Activated naive CD4-positive, alpha-beta T cell treated with anti-CD3 and anti-CD28 coated beads, Interleukin-2, amount 10 ng/mL, durations not matched to agents 7 days and 5 days (primary cell): ENCODE measurements around the gene KRTAP4-11.
"Not testable (repeated sequence)": the region's sequence is repeated elsewhere in the genome, so short reads cannot be mapped to it uniquely, and the experiment has no call there.

Experiments used
- CTCF ChIA-PET: fragments of 350-600 bp; sonication (Branson Sonifier 250); formaldehyde crosslinking; loops from one replicate; lab custom pipeline; 2021; ENCODE audit warnings: antibody characterized with exemption; lab: Charles Lee
- DNase-seq: peaks from one replicate; pipeline ENCODE4 v3.0.0-alpha.2; 2020
- H3K27ac Mint-ChIP-seq: one replicate; pipeline ENCODE4 v1.8.0; 2021; ENCODE audit warnings: mild to moderate bottlenecking, moderate library complexity, mixed read lengths
- H3K27me3 Mint-ChIP-seq: one replicate; pipeline ENCODE4 v1.8.0; 2021; ENCODE audit warnings: mild to moderate bottlenecking, mixed read lengths
- H3K36me3 Mint-ChIP-seq: one replicate; pipeline ENCODE4 v1.8.0; 2021; ENCODE audit warnings: mixed read lengths
- H3K4me1 Mint-ChIP-seq: one replicate; pipeline ENCODE4 v1.8.0; 2021; ENCODE audit warnings: mixed read lengths
- H3K4me3 Mint-ChIP-seq: one replicate; pipeline ENCODE4 v1.8.0; 2021; ENCODE audit warnings: mild to moderate bottlenecking, moderate library complexity, mixed read lengths
- H3K9me3 Mint-ChIP-seq: one replicate; pipeline ENCODE4 v1.8.0; 2021; ENCODE audit warnings: mixed read lengths

Gene KRTAP4-11

GRCh38 chr17:41117846-41118386 is at the start of gene KRTAP4-11:
TSS of gene KRTAP4-11 (minus strand) at chr17:41118373. CDS start at chr17:41118315, 58 bp downstream.
- H3K36me3 Mint-ChIP-seq, H3K4me3 Mint-ChIP-seq, H3K27ac Mint-ChIP-seq, H3K9me3 Mint-ChIP-seq, CTCF ChIA-PET, DNase-seq: not testable (repeated sequence)
- H3K27me3 Mint-ChIP-seq = peaks cover 20% of the 10 kb centered on the region
- peaks cover 11% of the 10 kb centered on the region for H3K4me1 Mint-ChIP-seq

- DNase-seq = no peak
- H3K4me1 Mint-ChIP-seq = no peaks in the 10 kb centered on the region
- no peaks in the 10 kb centered on the region for H3K9me3 Mint-ChIP-seq
- no peak overlapping the region for H3K27ac Mint-ChIP-seq
- H3K27me3 Mint-ChIP-seq = peaks cover 4% of the 10 kb centered on the region
- H3K4me3 Mint-ChIP-seq = no peak overlapping the region
- CTCF ChIA-PET = no interaction called here
- H3K36me3 Mint-ChIP-seq = no peaks in the 10 kb centered on the region
These were observed 49.4 kb upstream of the KRTAP4-11 start for GRCh38 chr17:41167561-41167960.

GRCh38 chr17:41163828-41164227 is 45.7 kb upstream of the KRTAP4-11 start:
- Mint-ChIP-seq H3K27ac (no peak overlapping the region), H3K36me3 (no peaks in the 10 kb centered on the region), H3K4me1 (no peaks in the 10 kb centered on the region), H3K4me3 (no peak overlapping the region), H3K27me3 (peaks cover 10% of the 10 kb centered on the region), H3K9me3 (no peaks in the 10 kb centered on the region)
- DNase-seq = no peak
- CTCF ChIA-PET = no interaction called here

GRCh38 chr17:41160648-41161047 is 42.5 kb upstream of the KRTAP4-11 start, which contains the start of gene KRTAP4-4:
TSS of gene KRTAP4-4 (minus strand) at chr17:41160748. CDS start at chr17:41160691, 57 bp downstream.
- Mint-ChIP-seq H3K9me3 (no peaks in the 10 kb centered on the region), H3K27ac (no peak within 1 kb of the TSS), H3K27me3 (peaks cover 11% of the 10 kb centered on the region), H3K4me1 (no peaks in the 10 kb centered on the region), H3K4me3 (no peak within 1 kb of the TSS), H3K36me3 (no peaks in the 10 kb centered on the region)
- CTCF ChIA-PET = no interaction called here
- DNase-seq = no peak

GRCh38 chr17:41160190-41160589 is 42.0 kb upstream of the KRTAP4-11 start:
- H3K9me3 Mint-ChIP-seq, H3K36me3 Mint-ChIP-seq, H3K4me3 Mint-ChIP-seq, CTCF ChIA-PET, H3K4me1 Mint-ChIP-seq, H3K27ac Mint-ChIP-seq, DNase-seq: not testable (repeated sequence)
- peaks cover 11% of the 10 kb centered on the region for H3K27me3 Mint-ChIP-seq

GRCh38 chr17:41153856-41154255 is 35.7 kb upstream of the KRTAP4-11 start:
- Mint-ChIP-seq H3K4me3 (no peak overlapping the region), H3K9me3 (no peaks in the 10 kb centered on the region), H3K27me3 (peaks cover 8% of the 10 kb centered on the region), H3K4me1 (no peaks in the 10 kb centered on the region), H3K36me3 (no peaks in the 10 kb centered on the region), H3K27ac (no peak overlapping the region)
- CTCF ChIA-PET = no interaction called here
- DNase-seq = no peak

GRCh38 chr17:41151525-41151924 is 33.4 kb upstream of the KRTAP4-11 start:
- no peak for DNase-seq
- Mint-ChIP-seq H3K9me3 (no peaks in the 10 kb centered on the region), H3K36me3 (no peaks in the 10 kb centered on the region), H3K4me3 (no peak overlapping the region), H3K27ac (no peak overlapping the region), H3K27me3 (peaks cover 4% of the 10 kb centered on the region), H3K4me1 (no peaks in the 10 kb centered on the region)
- CTCF ChIA-PET = no interaction called here

- no peaks in the 10 kb centered on the region for H3K9me3 Mint-ChIP-seq
- H3K4me1 Mint-ChIP-seq = no peaks in the 10 kb centered on the region
- DNase-seq = no peak
- peaks cover 4% of the 10 kb centered on the region for H3K27me3 Mint-ChIP-seq
- H3K27ac Mint-ChIP-seq = no peak overlapping the region
- no peak overlapping the region for H3K4me3 Mint-ChIP-seq
- H3K36me3 Mint-ChIP-seq = no peaks in the 10 kb centered on the region
- CTCF ChIA-PET = no interaction called here
These were observed 31.9 kb upstream of the KRTAP4-11 start for GRCh38 chr17:41150026-41150425.

GRCh38 chr17:41149652-41149985 is 31.4 kb upstream of the KRTAP4-11 start, which contains the start of gene KRTAP4-5:
TSS of gene KRTAP4-5 (minus strand) at chr17:41149825. CDS start at chr17:41149767, 58 bp downstream.
- H3K27ac Mint-ChIP-seq = no peak within 1 kb of the TSS
- H3K27me3 Mint-ChIP-seq = peaks cover 4% of the 10 kb centered on the region
- no peak for DNase-seq
- CTCF ChIA-PET = no interaction called here
- H3K36me3 Mint-ChIP-seq = no peaks in the 10 kb centered on the region
- no peak within 1 kb of the TSS for H3K4me3 Mint-ChIP-seq
- H3K9me3 Mint-ChIP-seq = no peaks in the 10 kb centered on the region
- H3K4me1 Mint-ChIP-seq = no peaks in the 10 kb centered on the region

- H3K4me3 Mint-ChIP-seq, DNase-seq, H3K36me3 Mint-ChIP-seq, CTCF ChIA-PET, H3K27ac Mint-ChIP-seq, H3K27me3 Mint-ChIP-seq, H3K9me3 Mint-ChIP-seq, H3K4me1 Mint-ChIP-seq: not testable (repeated sequence)
These were observed 30.9 kb upstream of the KRTAP4-11 start for GRCh38 chr17:41148971-41149651.

- Mint-ChIP-seq H3K36me3 (no peaks in the 10 kb centered on the region), H3K4me3 (no peak overlapping the region), H3K27me3 (no peaks in the 10 kb centered on the region), H3K4me1 (no peaks in the 10 kb centered on the region), H3K9me3 (peaks cover 9% of the 10 kb centered on the region), H3K27ac (no peak overlapping the region)
- DNase-seq = no peak
- CTCF ChIA-PET = no interaction called here
These were observed 29.5 kb upstream of the KRTAP4-11 start for GRCh38 chr17:41147531-41148204.

GRCh38 chr17:41145261-41145660 is 27.1 kb upstream of the KRTAP4-11 start:
- Mint-ChIP-seq H3K27ac (no peak overlapping the region), H3K36me3 (no peaks in the 10 kb centered on the region), H3K4me3 (no peak overlapping the region), H3K9me3 (peaks cover 19% of the 10 kb centered on the region), H3K27me3 (no peaks in the 10 kb centered on the region), H3K4me1 (no peaks in the 10 kb centered on the region)
- CTCF ChIA-PET = no interaction called here
- no peak for DNase-seq

- CTCF ChIA-PET = no interaction called here
- no peak overlapping the region for H3K4me3 Mint-ChIP-seq
- H3K4me1 Mint-ChIP-seq = no peaks in the 10 kb centered on the region
- H3K27ac Mint-ChIP-seq = no peak overlapping the region
- peaks cover 19% of the 10 kb centered on the region for H3K9me3 Mint-ChIP-seq
- DNase-seq = no peak
- H3K36me3 Mint-ChIP-seq = no peaks in the 10 kb centered on the region
- H3K27me3 Mint-ChIP-seq = peaks cover under 1% of the 10 kb centered on the region
These were observed 26.7 kb upstream of the KRTAP4-11 start for GRCh38 chr17:41144846-41145245.

GRCh38 chr17:41141361-41141760 is 23.2 kb upstream of the KRTAP4-11 start:
- Mint-ChIP-seq H3K9me3 (peaks cover 24% of the 10 kb centered on the region), H3K27ac (no peak overlapping the region)

More at GRCh38 chr17:41141361-41141760, 23.2 kb upstream of the KRTAP4-11 start:
- CTCF ChIA-PET = no interaction called here
- Mint-ChIP-seq H3K4me1 (no peaks in the 10 kb centered on the region), H3K36me3 (no peaks in the 10 kb centered on the region), H3K27me3 (peaks cover 4% of the 10 kb centered on the region), H3K4me3 (no peak overlapping the region)
- no peak for DNase-seq
